Measurements from ENCODE around the gene KRTAP21-3. TPM values are rescaled to one million over a fixed set of nuclear protein-coding genes. Genes with fewer than 3 reads are reported as not detected.

KRTAP21-3 gene
- total RNA-seq, 1 experiment from 2014 or later: not detected

Small RNA genes lying within 50 kb of the gene (small RNA-seq; reads per million reads assigned to genes)
- gene AP000244.1: not detected
- not detected for gene KRTAP21-3

Other genes with a start within 250 kb of the KRTAP21-3 start
- not detected in 2 replicates for gene KRTAP19-1, start 238.4 kb downstream of the KRTAP21-3 start, total RNA-seq (2014; rRNA removed; shearing (Covaris generic))
- not detected in 2 replicates for gene KRTAP19-2, start 231.3 kb downstream of the KRTAP21-3 start, total RNA-seq (2014; rRNA removed; shearing (Covaris generic))
- not detected in 2 replicates for gene KRTAP19-3, start 226.8 kb downstream of the KRTAP21-3 start, total RNA-seq (2014; rRNA removed; shearing (Covaris generic))
- not detected in 2 replicates for gene KRTAP19-4, start 221.6 kb downstream of the KRTAP21-3 start, total RNA-seq (2014; rRNA removed; shearing (Covaris generic))
- gene KRTAP19-5, start 216.6 kb downstream of the KRTAP21-3 start, total RNA-seq (2014; rRNA removed; shearing (Covaris generic)): not detected in 2 replicates
- gene KRTAP19-6, start 176.9 kb downstream of the KRTAP21-3 start, total RNA-seq (2014; rRNA removed; shearing (Covaris generic)): not detected in 2 replicates
- not detected in 2 replicates for gene KRTAP19-7, start 157.5 kb downstream of the KRTAP21-3 start, total RNA-seq (2014; rRNA removed; shearing (Covaris generic))
- not detected in 2 replicates for gene KRTAP22-2, start 128.4 kb downstream of the KRTAP21-3 start, total RNA-seq (2014; rRNA removed; shearing (Covaris generic))
- not detected in 2 replicates for gene KRTAP6-3, start 126.3 kb downstream of the KRTAP21-3 start, total RNA-seq (2014; rRNA removed; shearing (Covaris generic))
- gene KRTAP6-2, start 119.9 kb downstream of the KRTAP21-3 start, total RNA-seq (2014; rRNA removed; shearing (Covaris generic)): not detected in 2 replicates
- gene KRTAP22-1, start 117.7 kb downstream of the KRTAP21-3 start, total RNA-seq (2014; rRNA removed; shearing (Covaris generic)): not detected in 2 replicates
- not detected in 2 replicates for gene KRTAP6-1, start 104.8 kb downstream of the KRTAP21-3 start, total RNA-seq (2014; rRNA removed; shearing (Covaris generic))
- not detected in 2 replicates for gene KRTAP20-1, start 102.4 kb downstream of the KRTAP21-3 start, total RNA-seq (2014; rRNA removed; shearing (Covaris generic))
- not detected in 2 replicates for gene KRTAP20-4, start 98.2 kb downstream of the KRTAP21-3 start, total RNA-seq (2014; rRNA removed; shearing (Covaris generic))
- gene KRTAP20-2, start 83.6 kb downstream of the KRTAP21-3 start, total RNA-seq (2014; rRNA removed; shearing (Covaris generic)): not detected in 2 replicates
- gene KRTAP20-3, start 75.9 kb downstream of the KRTAP21-3 start, total RNA-seq (2014; rRNA removed; shearing (Covaris generic)): not detected in 2 replicates
- gene KRTAP21-2, start 28.5 kb upstream of the KRTAP21-3 start, total RNA-seq (2014; rRNA removed; shearing (Covaris generic)): not detected in 2 replicates
- not detected in 2 replicates for gene KRTAP21-1, start 36.7 kb upstream of the KRTAP21-3 start, total RNA-seq (2014; rRNA removed; shearing (Covaris generic))
- not detected in 2 replicates for gene KRTAP8-1, start 94.5 kb upstream of the KRTAP21-3 start, total RNA-seq (2014; rRNA removed; shearing (Covaris generic))
- gene KRTAP7-1, start 111.0 kb upstream of the KRTAP21-3 start, total RNA-seq (2014; rRNA removed; shearing (Covaris generic)): not detected in 2 replicates
- not detected in 2 replicates for gene KRTAP11-1, start 162.8 kb upstream of the KRTAP21-3 start, total RNA-seq (2014; rRNA removed; shearing (Covaris generic))

Data from HT-29 (cell line).